Measurements from ENCODE around the gene RPS29.

The RPS29 gene

GRCh38 chr14:49549881-49550280 lies 36.3 kb downstream of the RPS29 start:
- FAIRE-seq (no peak), DNase-seq (ENCODE audit: insufficient read length, low spot score) (no peak)
- TF ChIP-seq, protein P1, sequence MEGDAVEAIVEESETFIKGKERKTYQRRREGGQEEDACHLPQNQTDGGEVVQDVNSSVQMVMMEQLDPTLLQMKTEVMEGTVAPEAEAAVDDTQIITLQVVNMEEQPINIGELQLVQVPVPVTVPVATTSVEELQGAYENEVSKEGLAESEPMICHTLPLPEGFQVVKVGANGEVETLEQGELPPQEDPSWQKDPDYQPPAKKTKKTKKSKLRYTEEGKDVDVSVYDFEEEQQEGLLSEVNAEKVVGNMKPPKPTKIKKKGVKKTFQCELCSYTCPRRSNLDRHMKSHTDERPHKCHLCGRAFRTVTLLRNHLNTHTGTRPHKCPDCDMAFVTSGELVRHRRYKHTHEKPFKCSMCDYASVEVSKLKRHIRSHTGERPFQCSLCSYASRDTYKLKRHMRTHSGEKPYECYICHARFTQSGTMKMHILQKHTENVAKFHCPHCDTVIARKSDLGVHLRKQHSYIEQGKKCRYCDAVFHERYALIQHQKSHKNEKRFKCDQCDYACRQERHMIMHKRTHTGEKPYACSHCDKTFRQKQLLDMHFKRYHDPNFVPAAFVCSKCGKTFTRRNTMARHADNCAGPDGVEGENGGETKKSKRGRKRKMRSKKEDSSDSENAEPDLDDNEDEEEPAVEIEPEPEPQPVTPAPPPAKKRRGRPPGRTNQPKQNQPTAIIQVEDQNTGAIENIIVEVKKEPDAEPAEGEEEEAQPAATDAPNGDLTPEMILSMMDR (IDR thresholded peaks at IDR 0.05; ENCODE audit: insufficient read depth, missing control alignments) = no peak

DNA sequence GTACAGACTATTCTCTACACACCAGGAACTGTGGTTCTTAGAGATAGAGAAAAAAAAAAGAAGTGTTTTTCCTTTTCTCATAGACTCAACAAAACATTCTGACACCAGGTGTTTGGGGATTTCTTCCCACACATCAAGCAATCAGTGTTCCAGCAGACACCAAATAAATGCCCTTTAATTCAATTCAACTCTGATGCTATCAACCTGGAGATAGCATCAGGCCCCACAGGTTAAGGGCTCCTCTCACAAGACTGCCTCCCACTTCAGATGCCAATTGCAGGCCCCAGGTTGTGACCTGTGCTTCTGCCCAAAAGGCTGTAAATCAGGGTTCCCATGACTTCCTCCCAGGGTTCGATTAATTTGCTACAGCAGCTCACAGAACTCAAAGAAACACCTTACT lies 36.7 kb downstream of the RPS29 start:
- DNase-seq (ENCODE audit: insufficient read length, low spot score) (no peak), FAIRE-seq (no peak)
- TF ChIP-seq, protein P1 (IDR thresholded peaks at IDR 0.05; ENCODE audit: insufficient read depth, missing control alignments) = no peak

GRCh38 chr14:49546766-49547165 lies 39.4 kb downstream of the RPS29 start:
- DNase-seq (ENCODE audit: insufficient read length, low spot score) (no peak), FAIRE-seq (no peak)
- TF ChIP-seq, protein P1 (IDR thresholded peaks at IDR 0.05; ENCODE audit: insufficient read depth, missing control alignments) = no peak

DNA sequence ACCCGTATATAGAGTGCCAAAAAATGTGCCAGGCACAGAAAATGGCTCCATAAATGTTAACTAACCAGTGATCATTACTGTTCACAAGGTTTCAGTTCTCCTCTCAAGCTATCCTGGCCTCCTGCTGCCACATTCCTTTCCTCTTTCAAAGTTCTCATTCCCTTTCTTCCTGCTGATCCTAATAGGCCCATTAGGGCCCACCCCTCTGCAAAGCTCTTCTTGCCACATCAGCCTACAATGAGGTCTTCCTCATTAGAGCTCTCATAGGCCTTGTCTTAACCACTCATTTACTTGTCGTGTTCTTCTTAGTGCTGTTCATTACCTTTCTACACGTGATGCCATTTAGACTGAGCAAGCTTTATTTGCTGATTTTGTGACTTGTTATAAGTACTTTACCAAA lies 40.5 kb downstream of the RPS29 start:
- FAIRE-seq = no peak
- no peak for DNase-seq (ENCODE audit: insufficient read length, low spot score)
- TF ChIP-seq, protein P1 (IDR thresholded peaks at IDR 0.05; ENCODE audit: insufficient read depth, missing control alignments) = no peak

GRCh38 chr14:49545071-49545470 lies 41.1 kb downstream of the RPS29 start:
- FAIRE-seq = no peak
- DNase-seq (ENCODE audit: insufficient read length, low spot score) = no peak
- TF ChIP-seq, protein P1 (IDR thresholded peaks at IDR 0.05; ENCODE audit: insufficient read depth, missing control alignments) = no peak

- TF ChIP-seq, protein P1 (IDR thresholded peaks at IDR 0.05; ENCODE audit: insufficient read depth, missing control alignments) = no peak
- no peak for DNase-seq (ENCODE audit: insufficient read length, low spot score)
- FAIRE-seq = no peak
Measured at GRCh38 chr14:49541049-49541448, 45.1 kb downstream of the RPS29 start.

- TF ChIP-seq, protein P1 (IDR thresholded peaks at IDR 0.05; ENCODE audit: insufficient read depth, missing control alignments) = no peak
- DNase-seq (ENCODE audit: insufficient read length, low spot score) = no peak
- FAIRE-seq = no peak
Measured at GRCh38 chr14:49538852-49539251, 47.3 kb downstream of the RPS29 start.

All from D721Med (cell line).